Measurements from ENCODE around the gene ZNF83.

The ZNF83 gene

DNA sequence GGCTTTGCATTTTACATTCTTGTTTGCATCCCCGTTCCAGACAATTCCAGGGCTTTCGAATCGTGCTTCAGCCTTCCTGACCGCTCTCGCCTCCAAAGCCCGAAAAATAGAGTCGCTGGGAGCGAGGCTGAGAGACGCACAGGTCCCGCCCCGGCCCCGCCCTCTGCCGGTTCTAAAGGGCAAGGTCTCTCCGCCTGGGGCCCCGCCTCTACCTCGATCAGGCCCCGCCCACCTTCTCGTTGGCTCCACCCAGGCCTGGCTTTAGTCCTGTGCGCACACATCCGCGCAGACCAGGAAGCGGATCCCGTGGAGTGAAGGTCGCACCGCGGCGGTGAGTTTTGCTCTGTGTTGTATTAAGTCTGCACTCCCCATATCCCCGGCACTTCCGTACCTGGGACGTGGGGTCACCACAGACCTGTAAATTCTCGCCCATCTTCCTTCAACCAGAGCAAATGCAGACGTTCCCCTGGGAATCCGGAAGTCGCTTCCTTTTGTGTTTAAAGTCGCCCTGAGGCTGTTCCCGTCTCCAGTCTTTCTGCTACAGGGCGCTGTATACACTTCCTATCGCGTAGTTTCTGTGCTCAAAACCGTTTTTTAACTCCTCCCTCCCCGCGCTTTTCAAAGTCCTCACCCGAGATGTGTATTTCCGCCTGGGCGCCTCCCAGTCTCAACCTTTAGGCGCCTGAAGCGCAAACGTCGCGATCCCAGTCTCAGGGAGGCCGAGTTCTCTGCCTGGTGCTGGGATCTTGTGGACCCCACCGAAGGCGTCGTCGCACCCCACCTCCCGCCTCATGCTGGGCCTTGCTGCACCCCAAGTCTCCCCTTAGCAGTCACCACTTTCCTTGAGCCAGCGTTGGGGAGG, 67.9 kb downstream of the ZNF83 start, which contains the start of gene ZNF701:
TSS of gene ZNF701 (plus strand) at position 288 of the 862 bp plus-strand sequence. CDS start 3,861 bp downstream, outside the sequence.
- DNase-seq = peak; percentile 54 to 96 (median 91)

DNA sequence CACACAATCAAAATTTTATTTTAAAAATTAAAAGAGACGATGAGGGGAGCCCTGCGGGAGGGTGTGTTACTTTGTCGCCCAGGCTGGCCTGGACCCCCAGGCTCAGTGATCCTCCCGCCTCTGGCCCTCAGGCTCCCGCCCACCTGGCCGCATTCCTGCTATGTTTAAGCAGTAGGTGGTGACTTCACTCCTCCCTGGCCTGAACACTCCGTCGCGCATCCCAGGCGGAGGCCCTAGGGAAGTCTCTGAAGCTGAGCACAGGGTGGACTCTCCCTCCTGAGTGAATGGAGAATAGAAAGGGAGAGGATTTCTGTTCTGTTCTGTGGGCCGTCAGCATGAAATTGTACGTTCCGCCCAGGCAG, 68.5 kb downstream of the ZNF83 start:
- DNase-seq = peak in 13 of 58 donors; percentile 27 to 70 (median 39)

DNA sequence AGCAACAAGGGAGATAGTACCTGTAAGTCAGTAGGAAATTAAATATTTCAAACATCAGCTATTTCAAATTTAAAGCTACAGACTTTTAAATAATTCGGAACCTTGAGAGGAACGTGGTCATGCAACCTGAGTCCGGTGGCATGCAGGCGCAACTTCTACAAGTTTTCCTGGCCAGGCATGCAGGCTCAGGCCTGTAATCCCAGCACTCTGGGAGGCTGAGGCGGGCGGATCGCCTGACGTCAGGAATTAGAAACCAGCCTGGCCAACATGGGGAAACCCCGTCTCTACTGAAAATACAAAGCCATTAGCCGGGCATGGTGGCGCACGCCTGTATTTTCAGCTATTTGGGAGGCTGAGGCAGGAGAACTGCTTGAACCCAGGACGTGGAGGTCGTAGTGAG, 70.2 kb downstream of the ZNF83 start:
- DNase-seq = no peak

DNA sequence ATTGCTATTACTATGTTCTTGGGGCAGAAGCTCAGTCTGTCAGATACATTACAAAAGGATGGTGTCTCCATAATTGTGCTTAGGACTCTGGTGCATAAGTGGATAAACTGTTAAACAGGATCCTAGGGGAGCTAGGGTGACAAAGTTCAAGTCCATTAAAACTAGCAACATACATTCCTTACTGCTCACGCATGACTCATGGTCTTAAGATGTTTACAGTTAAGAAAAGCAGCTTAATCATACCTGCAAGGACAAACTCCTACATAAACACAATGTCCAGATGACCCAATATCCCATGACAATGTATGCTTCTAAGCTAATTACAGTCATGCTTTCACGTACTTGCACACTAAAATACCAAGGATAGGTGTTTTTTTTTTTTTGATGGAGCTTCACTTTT, 71.6 kb downstream of the ZNF83 start:
- no peak for DNase-seq

DNA sequence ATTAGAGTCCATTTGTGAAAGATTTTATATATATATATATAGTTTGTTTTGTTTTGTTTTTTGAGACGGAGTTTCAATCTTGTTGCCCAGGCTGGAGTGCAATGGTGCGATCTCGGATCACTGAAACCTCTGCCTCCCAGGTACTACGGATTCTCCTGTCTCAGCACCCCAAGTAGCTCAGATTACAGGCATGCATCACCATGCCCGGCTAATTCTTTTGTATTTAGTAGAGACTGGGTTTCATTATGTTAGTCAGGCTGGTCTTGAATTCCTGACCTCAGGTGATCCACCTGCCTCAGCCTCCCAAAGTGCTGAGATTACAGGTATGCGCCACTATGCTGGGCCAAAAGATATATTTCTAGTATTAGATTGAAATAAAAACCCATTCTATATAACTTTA, 72.0 kb downstream of the ZNF83 start:
- DNase-seq = no peak

Data from anterior cingulate cortex (tissue), 58 donors.